HG03520 (cell line): Measurements from ENCODE around the gene NDEL1.

Experiments
- ATAC-seq: cut with Tn5 transposase; IDR thresholded peaks from one replicate; pipeline ENCODE4 v1.9.1; 2021; ENCODE audit warnings: mild to moderate bottlenecking, moderate library complexity; ENCODE audit not compliant: unreplicated experiment

NDEL1 gene

DNA sequence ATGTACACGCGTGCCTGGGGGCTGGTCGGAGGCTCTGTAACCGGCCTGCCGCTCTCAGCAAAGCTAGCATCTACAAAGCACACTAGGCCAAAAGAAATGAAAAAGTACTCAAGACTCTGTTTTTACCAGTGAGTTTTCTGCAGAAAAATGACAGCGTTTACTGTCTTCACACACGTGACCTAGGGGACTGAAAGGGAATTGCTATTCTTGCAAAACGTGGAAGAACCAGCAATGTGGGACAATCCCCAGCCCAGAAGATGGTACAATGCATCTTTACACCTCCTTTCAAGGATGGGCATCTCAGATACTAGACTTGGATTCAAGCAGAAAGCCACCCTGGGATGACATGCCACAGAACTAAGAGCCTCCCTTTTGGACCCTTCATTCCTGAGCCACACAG lies 41.5 kb downstream of the NDEL1 start:
- no peak for ATAC-seq

DNA sequence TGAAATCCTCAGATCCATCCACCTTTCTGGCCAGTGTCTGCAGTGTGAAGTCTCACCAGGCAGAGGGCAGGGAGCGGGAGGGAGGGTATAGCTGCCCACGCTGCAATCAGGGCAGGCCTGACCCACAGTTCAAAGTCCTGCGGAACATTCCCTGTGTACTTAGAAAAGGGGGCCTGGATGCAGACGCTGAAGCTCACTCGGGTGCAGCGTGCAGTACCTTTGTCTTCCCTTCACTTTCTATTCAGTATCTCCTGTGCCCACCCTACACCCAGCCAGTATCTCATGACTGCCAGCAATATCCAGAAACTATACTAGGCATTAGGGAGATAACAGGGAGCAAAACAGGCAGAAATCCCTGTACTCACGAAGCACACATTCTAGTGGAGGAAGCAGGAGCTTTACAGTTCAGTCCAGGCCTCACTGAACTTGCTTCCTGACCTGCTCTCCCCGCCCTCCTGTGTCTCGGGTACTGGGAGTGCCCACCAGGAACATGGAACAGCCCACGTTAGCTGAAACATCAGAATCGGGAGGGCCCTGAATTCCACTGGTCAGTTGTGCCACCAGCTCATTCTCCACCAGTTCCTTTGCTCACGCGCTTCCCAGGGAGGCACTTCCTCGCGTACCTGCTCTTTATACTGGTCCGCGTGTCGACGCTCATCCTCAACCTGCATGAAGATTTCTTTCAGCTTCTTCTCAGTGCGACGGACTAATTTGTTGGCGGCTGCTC lies 42.2 kb downstream of the NDEL1 start:
- no peak for ATAC-seq

DNA sequence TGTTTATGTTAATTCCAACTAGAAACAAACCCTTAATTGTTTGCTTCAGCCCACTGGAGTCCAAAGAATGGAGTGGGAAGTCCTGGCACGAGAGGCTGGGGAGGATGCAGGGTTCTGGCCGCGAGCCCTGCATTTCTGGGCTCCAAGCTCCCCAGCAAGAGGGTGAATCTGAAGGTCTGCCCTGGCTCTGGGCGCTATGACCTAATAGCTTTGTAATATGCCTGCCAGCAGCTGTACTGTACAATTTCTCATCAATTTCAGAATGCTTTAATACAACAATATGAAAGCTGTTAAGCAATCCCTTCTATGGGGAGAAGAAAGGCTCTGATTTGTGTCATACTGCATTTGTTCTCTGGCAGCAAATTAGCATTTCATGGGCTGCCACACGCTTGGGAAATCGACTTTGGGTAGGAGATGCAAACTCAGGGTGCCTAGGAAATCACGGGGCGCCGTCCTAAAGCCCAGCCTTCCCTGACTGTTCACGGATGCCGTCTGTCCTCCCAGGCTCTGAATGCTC lies 43.8 kb downstream of the NDEL1 start:
- ATAC-seq: no peak

DNA sequence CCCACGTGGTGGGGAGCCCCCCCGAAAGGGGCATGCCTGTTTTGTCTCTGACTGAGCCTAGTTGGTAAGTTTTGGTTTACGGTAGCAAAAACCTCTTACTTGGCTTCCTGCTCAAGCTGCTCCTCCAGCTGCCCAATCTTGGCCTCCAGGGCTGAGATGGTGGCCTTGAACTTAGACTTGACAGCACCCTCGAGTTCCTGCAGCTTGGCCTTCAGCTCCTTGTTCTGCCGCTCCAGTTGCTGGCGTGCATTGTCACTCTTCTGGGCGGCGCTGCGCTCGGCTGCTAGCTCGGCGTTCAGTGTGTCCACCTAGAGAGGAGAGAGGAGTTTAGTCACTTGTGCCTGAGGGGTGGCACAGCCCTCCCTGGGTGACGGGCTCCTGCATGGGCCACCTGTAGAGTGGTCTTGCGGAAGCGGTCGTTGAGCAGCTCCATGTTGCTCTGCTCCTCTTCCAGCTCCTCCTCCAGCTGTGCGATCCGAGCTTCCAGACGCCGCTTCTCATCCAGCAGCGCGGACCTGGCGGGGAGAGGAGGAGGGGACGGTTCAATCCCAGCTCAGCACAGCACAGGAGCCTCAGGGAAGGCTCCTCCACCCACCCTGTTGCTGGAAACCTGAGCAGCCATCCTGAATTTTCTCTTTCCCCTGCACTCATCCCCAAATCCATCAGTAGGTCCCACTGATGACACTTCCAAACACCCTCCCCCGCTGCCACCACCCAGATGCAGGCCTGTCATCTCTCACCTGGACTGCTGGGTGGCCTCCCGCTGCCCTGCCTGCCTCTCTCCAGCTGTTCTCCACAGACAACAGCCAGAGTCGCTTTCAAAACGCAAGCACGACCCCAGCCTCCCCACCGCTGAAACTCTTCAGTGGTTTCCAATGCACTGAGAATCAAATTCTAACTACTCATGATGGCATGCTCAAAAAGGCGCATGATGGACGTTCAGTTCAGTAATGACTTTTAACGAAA lies 44.6 kb downstream of the NDEL1 start:
- no peak for ATAC-seq

DNA sequence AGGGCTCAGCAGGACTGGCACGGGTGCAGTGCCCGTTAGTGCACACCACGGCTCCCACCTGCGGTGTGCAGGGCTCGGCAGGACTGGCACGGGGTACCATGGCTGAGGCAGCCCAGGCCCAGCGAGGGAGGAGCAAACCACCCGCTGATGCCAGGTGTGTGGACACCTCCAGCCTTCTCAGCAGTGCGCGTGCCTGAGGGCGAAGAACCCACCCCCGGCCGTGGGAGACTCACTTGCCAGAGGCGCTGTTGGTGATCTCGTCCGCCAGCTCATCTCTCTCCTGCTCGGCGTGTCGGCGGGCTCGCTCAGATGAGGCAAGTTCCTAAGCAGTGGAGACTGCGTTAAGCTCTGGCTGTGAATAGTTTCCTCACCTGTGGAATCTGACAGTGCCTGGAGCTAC lies 45.4 kb downstream of the NDEL1 start:
- ATAC-seq: no peak

DNA sequence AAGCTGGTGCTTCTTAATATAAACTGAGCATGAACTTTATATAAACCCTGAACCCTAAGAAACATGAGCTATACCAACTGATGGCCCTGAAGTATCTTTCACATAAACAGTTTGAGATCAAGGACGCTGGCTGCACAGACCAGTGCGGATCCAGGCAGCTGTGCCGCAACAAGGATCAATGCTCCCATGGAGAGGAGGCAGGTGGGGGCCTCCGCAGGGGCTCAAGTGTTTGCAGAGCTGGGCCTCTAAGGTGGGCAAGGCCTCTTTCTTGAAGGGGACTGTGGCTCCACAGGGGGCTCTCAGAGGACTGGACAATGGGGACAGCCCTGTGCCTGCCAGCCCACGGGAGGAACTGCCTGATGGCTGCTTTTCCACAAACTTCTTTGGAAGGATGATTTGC lies 46.0 kb downstream of the NDEL1 start:
- no peak for ATAC-seq

DNA sequence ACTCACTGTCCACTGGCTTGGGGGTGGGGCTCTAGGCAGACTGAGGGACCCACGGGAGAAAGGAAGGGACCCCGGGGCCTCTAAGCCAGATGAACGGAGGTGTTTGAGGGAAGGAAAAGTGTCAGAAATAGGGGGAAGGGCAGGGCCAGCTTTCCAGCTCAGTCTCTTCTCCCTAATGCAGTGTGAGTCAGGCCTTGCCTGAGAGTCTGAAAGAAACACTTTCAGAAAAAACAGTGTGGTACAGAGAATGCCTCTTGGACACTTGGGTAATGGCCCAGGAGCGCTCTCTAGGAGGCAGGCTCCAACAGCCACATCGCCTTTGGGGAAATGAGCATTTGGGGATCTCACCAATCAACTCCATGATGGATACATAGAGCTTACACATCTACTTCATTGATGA lies 46.9 kb downstream of the NDEL1 start:
- no peak for ATAC-seq

DNA sequence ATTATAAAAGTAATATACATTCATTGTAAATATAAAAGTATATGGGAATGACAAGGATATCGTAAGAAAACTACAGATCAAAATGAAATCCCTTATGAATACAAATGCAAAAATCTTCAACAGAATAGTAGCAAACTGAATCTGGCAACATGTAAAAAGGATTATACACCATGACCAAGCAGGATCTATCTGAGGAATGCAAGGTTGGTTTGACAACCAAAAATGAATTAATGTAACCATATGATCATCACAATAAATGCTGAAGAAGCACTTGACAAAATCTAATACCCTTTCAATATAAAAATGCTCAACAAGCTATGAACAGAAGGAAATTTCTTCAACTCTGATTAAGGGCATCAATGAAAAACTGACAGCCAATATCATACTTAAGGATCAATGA lies 48.8 kb downstream of the NDEL1 start:
- no peak for ATAC-seq

DNA sequence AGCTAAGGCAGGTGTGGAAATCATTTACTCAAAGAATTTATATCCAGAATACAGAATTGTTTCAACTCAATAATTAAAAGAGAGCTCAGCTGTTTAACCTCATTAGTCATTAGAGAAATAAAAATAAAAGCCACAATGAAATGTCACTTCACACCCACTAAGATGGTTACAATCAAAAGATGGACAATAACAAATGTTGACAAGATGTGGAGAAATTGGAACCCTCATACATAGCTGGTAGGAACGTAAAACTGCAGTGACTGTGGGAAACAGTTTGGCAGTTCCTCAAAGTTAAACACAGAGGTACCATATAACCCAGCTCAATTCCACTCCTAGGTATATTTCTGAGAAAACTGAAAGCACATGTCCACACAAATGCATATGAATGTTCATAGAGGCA lies 49.8 kb downstream of the NDEL1 start:
- ATAC-seq: no peak

DNA sequence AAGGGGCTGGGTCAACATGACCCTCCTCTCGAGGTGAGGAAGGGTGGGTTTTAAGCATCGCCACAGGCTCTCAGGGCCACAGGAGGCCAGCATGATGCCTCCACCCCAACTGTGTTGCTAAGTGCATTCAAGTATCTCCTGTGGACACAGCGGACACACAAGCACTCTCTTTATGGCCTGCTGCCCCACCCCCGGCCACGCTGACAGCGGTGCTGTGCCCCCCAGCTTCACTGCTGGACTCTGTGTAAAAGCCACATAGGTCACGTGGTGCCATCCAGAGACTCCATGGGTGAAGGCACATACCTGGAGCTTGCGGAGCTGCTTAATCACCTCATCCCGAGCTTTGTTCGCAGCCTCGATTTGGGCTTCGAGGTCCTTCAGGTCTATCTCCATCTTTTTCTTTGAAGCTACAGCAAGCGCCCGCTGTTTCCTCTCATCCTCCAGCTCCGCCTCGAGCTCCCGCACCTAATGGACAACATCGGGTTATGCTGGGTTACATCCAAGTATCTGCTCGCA lies 51.5 kb downstream of the NDEL1 start:
- no peak for ATAC-seq

DNA sequence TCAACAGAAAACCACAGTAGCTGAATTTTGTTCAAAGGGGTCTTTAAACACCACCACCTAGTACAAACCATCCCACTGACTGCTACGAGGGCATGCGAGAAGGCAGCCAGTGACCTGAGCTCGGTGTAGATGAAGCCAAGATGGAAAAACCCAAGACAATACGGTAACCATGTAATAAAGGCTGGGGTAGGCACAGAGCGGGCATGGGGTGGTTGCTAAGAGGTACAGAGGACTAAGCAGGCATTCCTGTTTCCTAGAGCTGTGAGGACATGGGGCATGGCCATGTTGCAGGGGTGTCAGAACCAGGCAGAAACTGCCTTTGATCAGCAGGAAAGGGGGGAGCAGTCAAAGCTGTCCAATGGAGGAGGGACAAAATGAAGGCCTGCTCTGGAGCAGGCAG lies 52.1 kb downstream of the NDEL1 start:
- no peak for ATAC-seq

DNA sequence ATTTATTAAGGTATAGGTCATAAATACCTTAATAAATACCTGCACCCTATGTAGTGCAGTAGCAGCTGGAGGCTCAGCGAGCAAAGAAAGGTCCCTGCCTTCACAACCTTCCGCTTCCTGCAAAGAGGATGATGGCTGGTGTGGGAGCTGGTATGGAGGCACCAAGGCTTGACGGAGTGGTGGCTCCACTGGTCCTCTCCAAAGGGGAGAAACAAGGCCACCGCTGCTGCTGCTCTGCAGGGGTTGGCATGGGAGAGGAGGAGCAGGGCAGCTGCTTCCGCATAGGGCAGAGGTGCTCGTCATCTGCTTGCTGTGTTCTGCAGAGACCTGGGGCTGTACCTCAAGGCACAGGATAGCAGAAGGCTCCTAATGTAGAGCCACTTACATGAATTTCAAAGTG lies 52.8 kb downstream of the NDEL1 start:
- no peak for ATAC-seq

DNA sequence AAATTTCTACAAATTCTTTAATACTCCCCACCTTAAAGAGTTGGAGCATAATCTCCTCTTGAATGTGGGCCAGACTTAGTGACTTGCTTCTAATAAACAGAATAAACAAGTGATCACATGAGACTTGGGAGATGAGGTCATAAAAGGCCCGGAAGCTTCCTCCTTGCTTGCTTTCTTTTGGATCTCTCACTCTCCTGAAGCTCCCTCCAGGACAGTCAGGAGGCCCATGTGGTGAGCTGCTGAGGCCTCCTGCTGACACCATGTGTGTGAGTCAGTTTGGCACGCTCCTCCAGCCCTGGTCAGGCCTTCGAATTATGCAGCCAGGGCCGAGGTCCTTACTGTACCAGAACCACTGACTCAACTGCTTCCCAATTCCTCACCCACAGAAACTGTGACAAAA lies 53.2 kb downstream of the NDEL1 start:
- no peak for ATAC-seq

DNA sequence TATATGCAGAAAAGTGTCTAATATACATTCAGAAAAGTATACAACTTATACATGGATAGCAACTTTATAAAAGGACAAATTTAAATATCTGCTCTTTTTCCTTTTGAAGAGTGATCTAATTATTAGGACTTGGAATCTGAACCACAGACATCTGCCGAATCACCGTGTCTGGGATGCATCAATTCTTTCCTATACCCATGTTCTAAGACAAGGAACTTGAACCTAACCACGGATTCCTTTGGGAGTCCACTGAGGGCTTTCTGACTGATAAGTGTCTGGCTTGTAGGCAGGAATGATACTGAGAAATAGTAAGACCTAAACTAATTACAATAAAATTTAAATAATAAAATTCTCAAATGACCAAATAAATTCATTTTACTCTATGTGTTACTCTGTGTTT lies 54.2 kb downstream of the NDEL1 start:
- no peak for ATAC-seq

DNA sequence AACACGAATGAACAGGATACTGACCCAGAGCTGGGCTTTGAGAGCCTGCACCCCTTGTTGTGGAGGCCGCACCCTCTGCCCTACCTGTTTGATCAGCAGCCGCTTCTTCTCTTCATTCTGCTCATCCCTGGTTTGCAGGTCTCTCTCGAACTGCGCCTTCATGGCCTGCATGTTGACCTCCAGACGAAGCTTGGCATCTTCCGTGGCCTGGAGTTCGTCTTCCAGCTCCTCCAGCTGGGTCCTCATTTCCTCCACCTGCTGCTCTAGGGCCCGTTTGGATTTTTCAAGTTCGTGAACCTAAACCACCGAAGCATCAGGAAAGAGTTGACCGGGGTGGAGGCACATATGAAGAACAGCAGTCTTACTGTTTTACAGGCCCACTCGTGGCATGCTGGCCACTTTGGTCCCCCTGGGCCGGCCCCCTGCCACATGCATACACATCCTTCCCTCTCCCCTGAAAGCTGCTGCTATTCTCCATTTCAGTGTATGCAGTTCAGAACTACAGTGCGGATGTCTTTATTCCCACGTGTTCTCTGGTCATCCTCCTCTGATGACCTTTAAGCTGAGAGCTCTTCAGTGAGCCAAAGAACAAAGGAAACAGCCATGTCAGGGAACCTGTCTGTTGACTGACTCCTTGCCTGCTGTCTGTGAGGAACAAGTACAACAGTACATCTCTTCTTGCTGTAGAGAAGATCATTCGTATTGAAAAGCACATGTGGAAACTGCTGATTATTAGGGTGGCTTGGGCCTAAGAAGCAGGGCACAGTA lies 54.8 kb downstream of the NDEL1 start:
- no peak for ATAC-seq

DNA sequence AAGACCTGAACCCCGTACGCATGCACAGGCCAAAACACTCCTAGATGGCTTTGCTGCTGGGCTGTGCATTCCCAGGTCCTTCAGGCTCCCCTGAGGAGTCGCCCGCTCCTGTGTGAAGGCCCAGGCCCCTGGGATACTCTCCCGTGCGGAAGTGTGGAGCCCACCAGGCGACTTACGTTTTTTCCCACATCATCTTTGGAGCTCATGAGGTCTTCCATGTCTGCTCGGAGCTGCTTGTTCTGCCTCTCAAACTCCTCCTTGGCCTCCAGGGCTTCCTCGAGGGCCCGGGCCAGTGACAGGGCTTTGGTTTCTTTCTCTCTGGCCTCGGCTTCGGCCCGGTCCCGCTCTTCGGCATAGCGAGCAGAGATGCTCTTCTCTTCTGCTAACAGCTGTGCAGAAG lies 56.4 kb downstream of the NDEL1 start:
- ATAC-seq: no peak

DNA sequence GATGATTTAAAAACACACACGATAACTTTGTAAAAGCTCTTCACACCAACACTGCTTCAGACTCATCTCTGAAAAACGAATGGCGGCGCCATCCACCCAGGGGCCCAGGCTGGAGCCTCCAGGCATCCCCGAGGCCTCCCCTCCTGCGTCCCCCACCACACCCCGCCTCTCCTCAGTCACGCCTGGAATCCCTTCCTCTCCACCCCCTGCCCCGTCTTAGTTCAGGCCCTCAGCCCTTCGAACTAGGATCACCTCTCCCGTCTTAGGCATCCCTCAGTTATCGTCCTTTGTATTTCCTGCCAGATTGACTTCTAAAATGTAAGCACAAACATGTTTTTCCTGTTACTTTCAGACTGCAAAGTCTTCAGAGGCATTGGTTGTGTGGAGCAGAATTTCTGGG lies 58.3 kb downstream of the NDEL1 start:
- no peak for ATAC-seq

DNA sequence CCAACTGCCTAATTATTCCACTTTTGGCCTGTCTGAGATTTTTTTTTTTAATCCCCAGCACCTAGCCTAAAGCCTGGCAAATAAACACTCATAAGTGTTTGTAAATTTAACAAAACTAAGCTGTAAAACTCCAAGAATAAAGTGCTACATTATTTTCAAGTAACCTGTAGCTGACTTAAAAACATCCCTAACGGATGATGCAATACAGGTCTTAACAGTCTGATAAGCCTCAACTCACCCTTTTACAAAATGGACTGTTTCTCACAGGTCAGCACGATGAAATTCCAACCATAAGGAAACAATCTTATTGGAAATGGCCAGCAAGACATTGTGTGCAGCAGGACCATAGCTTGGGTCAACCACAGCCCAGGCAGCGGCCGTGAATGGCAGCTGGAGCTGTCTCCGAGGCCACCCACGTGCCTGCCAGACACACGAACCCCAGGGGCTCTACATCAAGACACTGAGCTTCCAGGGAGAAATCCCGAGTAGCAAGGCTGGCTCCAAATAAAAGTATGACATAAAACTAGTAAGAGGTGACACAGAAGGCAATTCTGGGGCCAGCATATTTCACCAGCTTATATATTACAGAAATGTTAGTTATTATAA lies 58.9 kb downstream of the NDEL1 start:
- ATAC-seq: no peak

DNA sequence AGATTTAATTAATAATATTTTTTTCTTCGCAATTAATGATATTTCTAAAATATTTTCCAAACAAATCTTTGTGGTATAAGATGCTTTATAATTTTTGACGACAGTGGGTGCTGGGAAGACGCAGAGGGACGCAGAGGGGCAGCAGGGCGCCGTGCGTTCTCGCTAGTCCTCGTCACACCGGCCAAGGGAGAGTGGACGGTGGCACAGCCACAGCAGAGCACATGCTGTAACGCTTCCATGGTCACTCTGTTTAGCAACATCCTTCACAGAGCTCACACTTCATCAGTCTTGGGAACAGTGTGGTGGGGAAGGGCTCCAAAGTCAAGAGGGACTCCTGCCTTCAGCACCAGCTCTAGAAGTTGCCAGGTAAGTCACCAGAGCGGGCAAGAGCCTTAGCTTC lies 60.4 kb downstream of the NDEL1 start:
- no peak for ATAC-seq

DNA sequence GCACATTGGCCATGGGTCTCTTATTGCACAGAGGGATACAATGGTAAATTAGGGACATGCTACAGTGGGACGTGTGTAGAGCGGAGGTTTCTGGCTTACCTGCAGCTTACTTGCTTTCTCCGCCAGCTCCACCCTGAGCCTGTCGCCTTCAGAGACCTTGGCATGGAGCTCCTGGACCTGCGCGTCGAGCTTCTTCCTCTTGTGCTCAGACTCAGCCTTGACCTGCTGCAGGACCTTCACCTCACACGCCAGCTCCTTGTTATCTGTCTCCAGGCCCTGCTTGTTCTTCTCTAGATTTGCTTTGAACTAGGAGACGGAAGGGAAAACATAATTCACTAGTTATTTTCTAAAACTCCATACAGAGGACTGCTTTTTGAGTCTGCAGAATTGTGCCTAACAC lies 63.5 kb downstream of the NDEL1 start:
- no peak for ATAC-seq

DNA sequence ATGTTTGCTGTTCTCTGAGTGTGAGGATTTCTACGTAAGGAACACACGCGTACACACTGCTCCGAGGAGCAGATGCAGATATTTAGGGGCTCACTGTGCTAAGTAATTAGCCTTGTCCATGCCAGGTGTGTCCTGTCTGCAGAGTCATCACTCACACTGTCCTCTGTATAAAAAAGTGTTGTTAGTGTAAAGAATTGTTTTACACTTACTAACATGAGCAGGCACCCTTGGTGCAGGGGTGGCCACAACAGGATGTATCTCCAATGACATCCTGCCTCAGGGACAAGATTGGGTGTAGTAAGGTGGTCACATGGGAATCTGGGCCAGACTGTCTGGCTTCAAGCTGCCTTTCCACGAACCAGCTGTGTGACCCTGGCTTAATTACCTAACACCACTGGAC lies 63.9 kb downstream of the NDEL1 start:
- ATAC-seq: no peak
